ENCODE results near the gene GCGR.
A peak's percentile ranks its signal among the peaks of the same experiment; 100 is the strongest.
"Not testable (repeated sequence)": the region's sequence is repeated elsewhere in the genome, so short reads cannot be mapped to it uniquely, and the experiment has no call there.

Gene GCGR

GRCh38 chr17:81833160-81833920 lies 29.4 kb downstream of the GCGR start, which contains the start of gene MCRIP1:
TSS of gene MCRIP1 (minus strand) at chr17:81833291. CDS start at chr17:81824506, 8,785 bp downstream.
- peak; percentile 91 for DNase-seq

GRCh38 chr17:81833921-81834830 lies 30.2 kb downstream of the GCGR start:
- no peak for DNase-seq

- no peak for DNase-seq
Observed at GRCh38 chr17:81834831-81835267, 30.9 kb downstream of the GCGR start, which contains the start of gene PPP1R27. TSS of gene PPP1R27 (minus strand) at chr17:81835050. CDS start at chr17:81834953, 97 bp downstream.

GRCh38 chr17:81837641-81838040 lies 33.7 kb downstream of the GCGR start:
- no peak for DNase-seq

- DNase-seq = no peak
Observed at GRCh38 chr17:81838753-81839255, 34.9 kb downstream of the GCGR start.

- no peak for DNase-seq
Observed at GRCh38 chr17:81839301-81839700, 35.4 kb downstream of the GCGR start.

- DNase-seq = not testable (repeated sequence)
Observed at GRCh38 chr17:81840059-81840458, 36.1 kb downstream of the GCGR start.

- no peak for DNase-seq
Observed at GRCh38 chr17:81840826-81841778, 37.2 kb downstream of the GCGR start.

GRCh38 chr17:81841866-81842265 lies 37.9 kb downstream of the GCGR start:
- no peak for DNase-seq

- DNase-seq = no peak
Observed at GRCh38 chr17:81842378-81842724, 38.4 kb downstream of the GCGR start.

- no peak for DNase-seq
Observed at GRCh38 chr17:81842725-81843504, 39.0 kb downstream of the GCGR start.

GRCh38 chr17:81843713-81844326 lies 39.9 kb downstream of the GCGR start:
- no peak for DNase-seq

GRCh38 chr17:81844327-81844851 lies 40.4 kb downstream of the GCGR start:
- DNase-seq = no peak

- no peak for DNase-seq
Observed at GRCh38 chr17:81844887-81845286, 40.9 kb downstream of the GCGR start.

- no peak for DNase-seq
Observed at GRCh38 chr17:81845361-81845760, 41.4 kb downstream of the GCGR start.

GRCh38 chr17:81845881-81846742 lies 42.2 kb downstream of the GCGR start:
- no peak for DNase-seq

- no peak for DNase-seq
Observed at GRCh38 chr17:81846743-81847689, 43.1 kb downstream of the GCGR start.

GRCh38 chr17:81849457-81849856 lies 45.5 kb downstream of the GCGR start:
- DNase-seq = no peak

GRCh38 chr17:81851423-81851822 lies 47.5 kb downstream of the GCGR start:
- DNase-seq = no peak

Data from activated T-cell treated with anti-CD3 and anti-CD28 coated beads for 4 hours (primary cell).